SK-N-SH (cell line): ENCODE data around the gene MCC.

Source experiments
- CHD2 ChIP-seq: fragments of 150-350 bp; IDR thresholded peaks from 2 replicates; pipeline ENCODE4 v1.6.1; 2018; ENCODE audit warnings: low read length; ENCODE audit not compliant: partially characterized antibody
- ELF1 ChIP-seq: IDR thresholded peaks from 2 replicates; pipeline ENCODE4 v1.4.0; 2012
- EP300 ChIP-seq, 2 experiments: IDR thresholded peaks; 2 replicates each; pipeline versions ENCODE4 v1.4.0 to v1.6.1; 2012; ENCODE audit warnings: borderline replicate concordance in 1 of 2, low read depth in 1 of 2, low read length in 1 of 2
- JUND ChIP-seq: IDR thresholded peaks from 2 replicates; pipeline ENCODE4 v1.4.0; 2012
- MAX ChIP-seq: IDR thresholded peaks from 2 replicates; pipeline ENCODE4 v1.4.0; 2012; ENCODE audit warnings: low read depth
- RAD21 ChIP-seq: IDR thresholded peaks from 2 replicates; pipeline ENCODE4 v1.6.1; 2012; ENCODE audit warnings: mild to moderate bottlenecking, low read length
- RCOR1 ChIP-seq: fragments of 150-350 bp; IDR thresholded peaks from 2 replicates; pipeline ENCODE4 v1.6.1; 2017; ENCODE audit warnings: antibody characterized with exemption, low read length
- REST ChIP-seq: IDR thresholded peaks from 2 replicates; pipeline ENCODE4 v1.6.1; 2012; ENCODE audit warnings: mild to moderate bottlenecking, low read depth, low read length, moderate library complexity
- RFX5 ChIP-seq: IDR thresholded peaks from 2 replicates; pipeline ENCODE4 v1.6.1; 2012; ENCODE audit warnings: mild to moderate bottlenecking, improper control_type of control experiment, low read length
- SMC3 ChIP-seq: IDR thresholded peaks from 2 replicates; pipeline ENCODE4 v1.6.1; 2012; ENCODE audit warnings: low read depth, low read length, improper control_type of control experiment
- YY1 ChIP-seq: IDR thresholded peaks from 2 replicates; pipeline ENCODE4 v1.4.0; 2012; ENCODE audit warnings: low read depth, mild to moderate bottlenecking
- TF ChIP-seq, protein P1 (sequence below): fragments of 200-600 bp; sonication (generic); IDR thresholded peaks from 2 replicates; pipeline ENCODE4 v1.6.1; 2017; ENCODE audit warnings: antibody characterized with exemption, mild to moderate bottlenecking, moderate library complexity

- TF ChIP-seq, protein P1, sequence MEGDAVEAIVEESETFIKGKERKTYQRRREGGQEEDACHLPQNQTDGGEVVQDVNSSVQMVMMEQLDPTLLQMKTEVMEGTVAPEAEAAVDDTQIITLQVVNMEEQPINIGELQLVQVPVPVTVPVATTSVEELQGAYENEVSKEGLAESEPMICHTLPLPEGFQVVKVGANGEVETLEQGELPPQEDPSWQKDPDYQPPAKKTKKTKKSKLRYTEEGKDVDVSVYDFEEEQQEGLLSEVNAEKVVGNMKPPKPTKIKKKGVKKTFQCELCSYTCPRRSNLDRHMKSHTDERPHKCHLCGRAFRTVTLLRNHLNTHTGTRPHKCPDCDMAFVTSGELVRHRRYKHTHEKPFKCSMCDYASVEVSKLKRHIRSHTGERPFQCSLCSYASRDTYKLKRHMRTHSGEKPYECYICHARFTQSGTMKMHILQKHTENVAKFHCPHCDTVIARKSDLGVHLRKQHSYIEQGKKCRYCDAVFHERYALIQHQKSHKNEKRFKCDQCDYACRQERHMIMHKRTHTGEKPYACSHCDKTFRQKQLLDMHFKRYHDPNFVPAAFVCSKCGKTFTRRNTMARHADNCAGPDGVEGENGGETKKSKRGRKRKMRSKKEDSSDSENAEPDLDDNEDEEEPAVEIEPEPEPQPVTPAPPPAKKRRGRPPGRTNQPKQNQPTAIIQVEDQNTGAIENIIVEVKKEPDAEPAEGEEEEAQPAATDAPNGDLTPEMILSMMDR: no peak
- TF ChIP-seq YY1: no peak
- no peak for TF ChIP-seq REST
- no peak for TF ChIP-seq EP300 (IDR thresholded peaks at IDR 0.05; ENCODE audit: borderline replicate concordance in 1 of 2, low read depth in 1 of 2, low read length in 1 of 2)
- no peak for TF ChIP-seq SMC3
- no peak for TF ChIP-seq RAD21
- no peak for TF ChIP-seq CHD2
- no peak for TF ChIP-seq JUND
- TF ChIP-seq ELF1: no peak
- no peak for TF ChIP-seq RFX5
- TF ChIP-seq RCOR1: no peak
- no peak for TF ChIP-seq MAX
Measured at GRCh38 chr5:113024076-113024697, 464.1 kb downstream of the MCC start.
